Astrocyte (in vitro differentiated cells and primary cell): Measurements from ENCODE around the gene DNTT. TPM values are rescaled to one million over a fixed set of nuclear protein-coding genes. Genes with fewer than 3 reads are reported as not detected.

Experiments used
- DNase-seq: peaks from one replicate; pipeline ENCODE4 v3.0.0-alpha.2; 2010; ENCODE audit warnings: low read depth
- FAIRE-seq: peaks from 2 replicates; lab custom pipeline; 2011; peaks lifted over from hg19 to GRCh38; lab: Jason Lieb, UNC
- H2AFZ ChIP-seq: 2 replicates; pipeline ENCODE4 v1.6.0; 2012; ENCODE audit warnings: low read depth, low read length, inconsistent platforms
- H3K27ac ChIP-seq: 2 replicates; pipeline ENCODE4 v1.5.1; 2011; ENCODE audit warnings: low read depth, low read length, inconsistent platforms
- H3K27me3 ChIP-seq: 2 replicates; pipeline ENCODE4 v1.6.0; 2011; ENCODE audit warnings: low read length, inconsistent platforms; ENCODE audit not compliant: insufficient read depth
- H3K36me3 ChIP-seq: 2 replicates; pipeline ENCODE4 v1.5.1; 2011; ENCODE audit warnings: low read length, inconsistent platforms; ENCODE audit not compliant: insufficient read depth
- H3K4me1 ChIP-seq: 2 replicates; pipeline ENCODE4 v1.5.1; 2011; ENCODE audit warnings: low read length, inconsistent platforms; ENCODE audit not compliant: insufficient read depth
- H3K4me2 ChIP-seq: 2 replicates; pipeline ENCODE4 v1.6.0; 2012; ENCODE audit warnings: low read length, inconsistent platforms
- H3K4me3 ChIP-seq: 2 replicates; pipeline ENCODE4 v1.5.1; 2011; ENCODE audit warnings: low read depth, mild to moderate bottlenecking, low read length, inconsistent platforms; ENCODE audit not compliant: insufficient read depth
- H3K79me2 ChIP-seq: 2 replicates; pipeline ENCODE4 v1.6.0; 2012; ENCODE audit warnings: mild to moderate bottlenecking, low read length, inconsistent platforms; ENCODE audit not compliant: insufficient read depth
- H3K9ac ChIP-seq: 2 replicates; pipeline ENCODE4 v1.6.0; 2012; ENCODE audit warnings: mild to moderate bottlenecking, low read length, inconsistent platforms
- H3K9me3 ChIP-seq: 2 replicates; pipeline ENCODE4 v1.5.1; 2012; ENCODE audit warnings: low read depth, mild to moderate bottlenecking, low read length, inconsistent platforms; ENCODE audit not compliant: insufficient read depth
- H4K20me1 ChIP-seq: 2 replicates; pipeline ENCODE4 v1.6.0; 2012; ENCODE audit warnings: low read length, inconsistent platforms; ENCODE audit not compliant: insufficient read depth
- H3K27ac Mint-ChIP-seq: one replicate; pipeline ENCODE4 v1.8.0; 2021; ENCODE audit warnings: mild to moderate bottlenecking, mixed read lengths; ENCODE audit not compliant: unreplicated experiment
- H3K27me3 Mint-ChIP-seq: one replicate; pipeline ENCODE4 v1.8.0; 2021; ENCODE audit warnings: low read depth, mixed read lengths; ENCODE audit not compliant: unreplicated experiment
- H3K36me3 Mint-ChIP-seq: one replicate; pipeline ENCODE4 v1.8.0; 2021; ENCODE audit warnings: low read depth, mixed read lengths; ENCODE audit not compliant: unreplicated experiment
- H3K4me1 Mint-ChIP-seq: one replicate; pipeline ENCODE4 v1.8.0; 2021; ENCODE audit warnings: low read depth, mixed read lengths; ENCODE audit not compliant: unreplicated experiment
- H3K4me3 Mint-ChIP-seq: one replicate; pipeline ENCODE4 v1.8.0; 2021; ENCODE audit warnings: mild to moderate bottlenecking, moderate library complexity, mixed read lengths; ENCODE audit not compliant: unreplicated experiment
- H3K9me3 Mint-ChIP-seq: one replicate; pipeline ENCODE4 v1.8.0; 2021; ENCODE audit warnings: mild to moderate bottlenecking, mixed read lengths; ENCODE audit not compliant: unreplicated experiment
- EZH2 ChIP-seq: IDR thresholded peaks from 2 replicates; pipeline ENCODE4 v1.6.1; 2012; ENCODE audit warnings: mild to moderate bottlenecking, low read length, inconsistent platforms; ENCODE audit not compliant: insufficient read depth
- total RNA-seq: library from RNA; stranded (reverse); gene quantifications from 2 replicates; pipeline ENCODE4 v1.2.1, GENCODE V29; 2021
- TF ChIP-seq, protein P1 (sequence below): IDR thresholded peaks from 2 replicates; pipeline ENCODE4 v1.5.1; 2011; ENCODE audit warnings: low read depth, mild to moderate bottlenecking, inconsistent platforms, low read length, moderate library complexity; ENCODE audit not compliant: insufficient read depth

Gene DNTT
- total RNA-seq, 1 donor from 2014 or later: not detected

DNA sequence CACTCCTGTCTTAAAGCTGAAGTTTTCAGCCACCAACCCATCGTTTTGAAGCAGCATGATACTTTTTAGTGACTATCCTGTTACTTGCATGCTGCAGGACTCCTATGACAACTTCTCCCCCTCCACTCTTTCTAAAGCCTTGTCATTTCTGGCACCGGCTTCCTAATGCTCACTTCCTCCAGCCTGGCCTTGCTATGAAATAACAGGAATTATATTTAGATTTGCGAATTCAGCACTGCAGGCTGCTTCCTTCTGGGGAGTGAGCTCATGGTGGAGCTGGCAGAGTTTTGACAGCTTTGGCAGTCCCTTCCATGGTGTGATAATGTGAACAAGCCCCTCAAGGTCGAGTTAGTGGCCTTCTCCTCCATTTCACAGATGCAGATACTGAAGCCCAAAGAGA lies 46.3 kb upstream of the DNTT start:
- DNase-seq: no peak
- H3K9me3 Mint-ChIP-seq: no peaks in the 10 kb centered on the region
- H3K9me3 ChIP-seq: no peaks in the 10 kb centered on the region

DNA sequence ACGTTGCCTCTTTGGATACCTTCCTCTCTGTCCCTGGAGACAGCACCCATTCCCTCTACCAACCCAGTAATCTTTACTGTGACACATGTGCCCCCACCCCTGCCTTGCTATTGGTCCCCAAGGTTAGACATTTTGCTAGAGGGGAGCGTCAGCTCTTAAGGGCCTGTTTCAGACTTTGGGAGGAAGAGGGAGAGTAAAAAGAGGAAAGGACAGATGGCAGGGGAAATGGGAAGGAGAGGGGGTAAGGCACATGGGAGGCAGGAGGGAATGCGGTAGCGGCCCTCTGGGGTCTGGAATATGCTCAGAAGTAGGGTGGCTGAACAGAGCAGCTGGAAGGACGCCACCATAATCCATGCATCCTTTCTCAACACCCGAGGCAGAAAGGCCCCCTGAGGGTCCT lies 45.1 kb upstream of the DNTT start:
- Histone ChIP-seq H3K36me3 (no peaks in the 10 kb centered on the region), H3K4me2 (no peak overlapping the region), H3K9ac (no peak overlapping the region), H3K79me2 (no peaks in the 10 kb centered on the region), H3K4me1 (no peaks in the 10 kb centered on the region), H3K27ac (no peak overlapping the region), H4K20me1 (no peaks in the 10 kb centered on the region), H2AFZ (no peak overlapping the region), H3K4me3 (no peak overlapping the region), H3K9me3 (no peaks in the 10 kb centered on the region), H3K27me3 (no peaks in the 10 kb centered on the region)
- Mint-ChIP-seq H3K4me1 (peaks cover 2% of the 10 kb centered on the region), H3K27me3 (peaks cover 6% of the 10 kb centered on the region), H3K9me3 (no peaks in the 10 kb centered on the region), H3K36me3 (no peaks in the 10 kb centered on the region), H3K27ac (no peak overlapping the region), H3K4me3 (no peak overlapping the region)
- no peak for TF ChIP-seq EZH2
- TF ChIP-seq, protein P1, sequence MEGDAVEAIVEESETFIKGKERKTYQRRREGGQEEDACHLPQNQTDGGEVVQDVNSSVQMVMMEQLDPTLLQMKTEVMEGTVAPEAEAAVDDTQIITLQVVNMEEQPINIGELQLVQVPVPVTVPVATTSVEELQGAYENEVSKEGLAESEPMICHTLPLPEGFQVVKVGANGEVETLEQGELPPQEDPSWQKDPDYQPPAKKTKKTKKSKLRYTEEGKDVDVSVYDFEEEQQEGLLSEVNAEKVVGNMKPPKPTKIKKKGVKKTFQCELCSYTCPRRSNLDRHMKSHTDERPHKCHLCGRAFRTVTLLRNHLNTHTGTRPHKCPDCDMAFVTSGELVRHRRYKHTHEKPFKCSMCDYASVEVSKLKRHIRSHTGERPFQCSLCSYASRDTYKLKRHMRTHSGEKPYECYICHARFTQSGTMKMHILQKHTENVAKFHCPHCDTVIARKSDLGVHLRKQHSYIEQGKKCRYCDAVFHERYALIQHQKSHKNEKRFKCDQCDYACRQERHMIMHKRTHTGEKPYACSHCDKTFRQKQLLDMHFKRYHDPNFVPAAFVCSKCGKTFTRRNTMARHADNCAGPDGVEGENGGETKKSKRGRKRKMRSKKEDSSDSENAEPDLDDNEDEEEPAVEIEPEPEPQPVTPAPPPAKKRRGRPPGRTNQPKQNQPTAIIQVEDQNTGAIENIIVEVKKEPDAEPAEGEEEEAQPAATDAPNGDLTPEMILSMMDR: no peak
- DNase-seq: no peak
- no peak for FAIRE-seq

More for the DNA sequence above, 46.3 kb upstream of the DNTT start:
- no peaks in the 10 kb centered on the region for H3K36me3 Mint-ChIP-seq
- H3K79me2 ChIP-seq: no peaks in the 10 kb centered on the region
- H4K20me1 ChIP-seq: no peaks in the 10 kb centered on the region
- H3K27ac ChIP-seq: no peak overlapping the region
- no peaks in the 10 kb centered on the region for H3K36me3 ChIP-seq
- H3K9ac ChIP-seq: no peak overlapping the region
- TF ChIP-seq EZH2: no peak
- TF ChIP-seq, protein P1: no peak
- no peak overlapping the region for H2AFZ ChIP-seq
- H3K4me3 ChIP-seq: no peak overlapping the region
- no peak overlapping the region for H3K27ac Mint-ChIP-seq
- H3K27me3 Mint-ChIP-seq: peaks cover 4% of the 10 kb centered on the region
- H3K4me3 Mint-ChIP-seq: no peak overlapping the region
- FAIRE-seq: no peak
- no peaks in the 10 kb centered on the region for H3K4me1 ChIP-seq
- peaks cover 2% of the 10 kb centered on the region for H3K4me1 Mint-ChIP-seq
- no peaks in the 10 kb centered on the region for H3K27me3 ChIP-seq
- H3K4me2 ChIP-seq: no peak overlapping the region

DNA sequence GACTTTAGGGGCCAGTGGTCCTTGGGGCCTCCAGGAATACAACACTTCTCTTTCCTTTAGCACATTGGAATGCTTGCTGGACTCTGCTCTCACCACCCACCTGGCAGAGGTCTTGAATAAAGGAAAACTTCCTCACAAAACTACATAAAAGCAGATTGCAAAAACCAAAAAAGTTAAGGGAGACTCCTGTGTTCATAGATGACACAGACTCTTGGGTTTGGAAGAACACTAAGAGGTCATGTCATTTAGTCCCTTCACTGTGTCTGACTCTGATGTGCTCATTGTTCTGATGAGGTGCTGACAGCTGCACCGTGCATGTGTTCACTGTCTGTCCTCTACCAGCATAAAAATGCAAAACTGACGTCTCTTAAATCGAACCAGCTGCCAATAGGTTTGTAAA lies 44.2 kb upstream of the DNTT start:
- H3K79me2 ChIP-seq: no peaks in the 10 kb centered on the region
- no peaks in the 10 kb centered on the region for H3K36me3 ChIP-seq
- no peak overlapping the region for H3K4me2 ChIP-seq
- H3K27ac ChIP-seq: no peak overlapping the region
- H2AFZ ChIP-seq: no peak overlapping the region
- FAIRE-seq (no peak), DNase-seq (no peak)
- H3K36me3 Mint-ChIP-seq: no peaks in the 10 kb centered on the region
- no peak for TF ChIP-seq EZH2
- TF ChIP-seq, protein P1: no peak
- peaks cover 6% of the 10 kb centered on the region for H3K27me3 Mint-ChIP-seq
- H3K27ac Mint-ChIP-seq: no peak overlapping the region
- peaks cover 2% of the 10 kb centered on the region for H3K4me1 Mint-ChIP-seq
- no peak overlapping the region for H3K9ac ChIP-seq
- H3K9me3 ChIP-seq: no peaks in the 10 kb centered on the region
- H3K4me1 ChIP-seq: no peaks in the 10 kb centered on the region
- no peak overlapping the region for H3K4me3 ChIP-seq
- H3K27me3 ChIP-seq: no peaks in the 10 kb centered on the region
- no peaks in the 10 kb centered on the region for H3K9me3 Mint-ChIP-seq
- no peaks in the 10 kb centered on the region for H4K20me1 ChIP-seq
- no peak overlapping the region for H3K4me3 Mint-ChIP-seq
